ENCODE results near the gene SMG1.
"Not testable (repeated sequence)": the region's sequence is repeated elsewhere in the genome, so short reads cannot be mapped to it uniquely, and the experiment has no call there.

Gene SMG1

DNA sequence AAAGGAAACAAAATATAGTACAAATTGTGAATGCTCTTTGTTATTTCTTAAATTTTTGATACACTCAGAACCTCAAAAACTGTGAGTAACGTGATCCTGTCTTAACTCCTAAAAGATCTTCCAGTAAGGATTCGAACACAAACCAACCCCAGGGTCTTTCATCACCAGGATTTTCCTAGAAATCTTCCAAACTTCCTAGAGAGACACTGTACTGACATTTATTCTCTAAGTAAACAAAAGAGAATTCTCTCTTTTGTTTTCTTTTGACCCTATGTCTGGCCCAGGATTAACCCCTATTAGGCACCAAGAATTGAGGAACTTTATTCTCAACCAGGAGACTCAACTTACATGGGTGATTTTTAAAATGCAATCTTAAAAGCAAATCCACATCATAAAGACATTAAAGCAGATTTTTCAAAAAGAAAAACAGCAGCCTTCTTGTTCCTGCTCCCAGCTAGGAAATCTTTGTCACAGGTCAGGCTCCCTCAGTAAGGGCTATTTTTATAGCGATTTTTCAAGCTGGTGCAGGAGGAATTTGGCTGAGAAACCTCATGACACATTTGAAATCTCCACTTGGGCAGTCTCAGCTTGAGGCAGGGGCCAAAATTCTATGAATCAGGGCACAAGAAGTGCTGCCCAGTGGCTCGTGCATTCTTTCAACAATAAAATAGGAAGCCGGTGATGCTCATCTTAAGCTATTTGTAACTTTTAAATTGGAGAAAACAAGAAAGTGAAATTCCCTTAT, 6.2 kb upstream of the SMG1 start:
- no peak for DNase-seq

GRCh38 chr16:18931756-18932155, 5.5 kb upstream of the SMG1 start:
- DNase-seq, result no peak

- DNase-seq, result not testable (repeated sequence)
Observed at GRCh38 chr16:18930095-18930494, 3.9 kb upstream of the SMG1 start.

DNA sequence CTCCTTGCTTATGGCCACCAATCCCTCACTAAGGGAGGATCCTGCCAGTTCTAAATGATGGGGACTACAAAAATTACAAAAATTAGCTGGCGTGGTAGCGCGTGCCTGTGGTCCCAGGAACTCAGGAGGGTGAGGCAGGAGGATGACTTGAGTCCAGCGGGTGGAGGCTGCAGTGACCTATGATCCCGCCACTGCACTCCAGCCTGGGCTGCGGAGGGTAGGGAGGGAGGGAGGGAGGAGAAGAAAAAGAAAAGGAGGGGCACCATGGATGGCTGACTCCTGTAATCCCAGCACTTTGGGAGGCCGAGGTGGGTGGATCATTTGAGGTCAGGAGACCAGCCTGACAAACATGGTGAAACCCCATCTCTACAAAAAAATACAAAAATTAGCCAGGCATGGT, 1.9 kb upstream of the SMG1 start:
- DNase-seq, result not testable (repeated sequence)

GRCh38 chr16:18925215-18925985, 808 bp downstream of the SMG1 start:
- DNase-seq, result peak; percentile 66

GRCh38 chr16:18923935-18924334, 2.3 kb downstream of the SMG1 start:
- DNase-seq, result not testable (repeated sequence)

- not testable (repeated sequence) for DNase-seq
Observed at GRCh38 chr16:18923124-18923523, 3.1 kb downstream of the SMG1 start.

GRCh38 chr16:18909585-18909984, 16.6 kb downstream of the SMG1 start:
- not testable (repeated sequence) for DNase-seq

DNA sequence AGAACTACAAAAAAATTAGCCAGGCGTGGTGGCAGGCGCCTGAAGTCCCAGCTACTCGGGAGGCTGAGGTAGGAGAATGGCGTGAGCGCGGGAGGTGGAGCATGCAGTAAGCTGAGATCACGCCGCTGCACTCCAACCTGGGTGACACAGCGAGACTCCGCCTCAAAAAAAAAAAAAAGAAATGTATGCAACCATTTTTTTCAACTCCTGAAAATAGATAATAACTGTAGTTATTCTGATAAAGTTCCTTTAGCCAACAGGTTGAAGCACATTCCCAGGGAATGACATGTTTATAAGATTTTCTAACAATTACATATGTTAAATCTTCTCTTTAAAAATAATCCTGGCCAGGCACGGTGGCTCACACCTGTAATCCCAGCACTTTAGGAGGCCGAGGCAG, 17.5 kb downstream of the SMG1 start:
- DNase-seq, result not testable (repeated sequence)

- not testable (repeated sequence) for DNase-seq
Observed at GRCh38 chr16:18902778-18903177, 23.4 kb downstream of the SMG1 start.

DNA sequence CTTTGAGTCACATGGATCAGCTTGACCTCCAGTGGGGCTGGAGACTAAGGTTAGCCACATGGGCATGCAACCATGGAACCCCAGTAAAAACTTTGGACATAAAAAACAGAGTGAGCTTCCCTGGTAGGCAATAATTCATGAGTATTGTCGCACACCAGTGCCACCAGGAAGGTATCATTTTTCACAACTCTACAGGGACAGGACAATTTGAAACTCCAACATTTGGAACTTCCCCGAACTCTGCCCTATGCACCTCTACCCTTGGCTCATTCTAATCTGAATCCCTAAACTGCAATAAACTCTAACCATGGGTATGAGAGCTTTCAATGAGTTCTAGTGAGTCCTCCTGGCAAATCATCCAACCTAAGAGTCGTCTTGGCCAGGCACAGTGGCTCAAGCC, 24.2 kb downstream of the SMG1 start:
- DNase-seq, result not testable (repeated sequence)

DNA sequence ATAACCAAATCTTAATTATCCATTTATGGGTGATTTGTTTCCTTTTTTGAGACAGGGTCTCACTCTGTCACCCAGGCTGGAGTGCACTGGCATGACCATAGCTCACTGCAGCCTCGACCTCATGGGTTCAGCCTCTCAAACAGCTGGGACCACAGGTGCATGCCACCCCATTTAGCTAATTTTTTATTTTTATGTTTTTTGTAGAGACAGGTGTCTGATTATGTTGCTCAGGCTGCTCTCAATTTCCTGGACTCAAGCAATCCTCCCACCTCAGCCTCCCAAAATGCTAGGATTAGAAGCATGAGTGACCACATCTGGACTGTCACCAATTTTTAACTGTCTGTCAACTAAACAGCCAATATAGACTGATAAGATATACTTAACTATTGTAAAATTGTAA, 25.0 kb downstream of the SMG1 start:
- DNase-seq, result not testable (repeated sequence)

- DNase-seq, result not testable (repeated sequence)
Observed at GRCh38 chr16:18884456-18884855, 41.8 kb downstream of the SMG1 start.

DNA sequence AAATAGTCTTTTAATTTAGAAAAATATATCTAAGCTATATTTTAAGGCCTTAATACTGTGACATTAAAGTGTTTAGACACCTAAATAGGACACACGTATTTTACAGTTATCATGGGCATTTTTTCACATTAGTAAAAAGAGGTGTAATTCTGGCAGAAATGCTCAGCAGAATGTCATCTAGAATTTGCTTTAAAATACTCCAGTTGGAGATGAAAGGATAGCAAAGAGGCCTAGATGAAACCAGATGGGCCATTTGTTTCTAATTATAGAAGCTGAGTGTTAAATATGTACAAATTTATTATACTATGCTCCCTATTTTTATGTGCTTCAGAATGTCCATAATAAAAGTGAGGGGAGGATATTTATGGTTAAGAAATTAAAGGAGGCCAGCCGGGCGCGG, 48.5 kb downstream of the SMG1 start:
- DNase-seq, result not testable (repeated sequence)

DNA sequence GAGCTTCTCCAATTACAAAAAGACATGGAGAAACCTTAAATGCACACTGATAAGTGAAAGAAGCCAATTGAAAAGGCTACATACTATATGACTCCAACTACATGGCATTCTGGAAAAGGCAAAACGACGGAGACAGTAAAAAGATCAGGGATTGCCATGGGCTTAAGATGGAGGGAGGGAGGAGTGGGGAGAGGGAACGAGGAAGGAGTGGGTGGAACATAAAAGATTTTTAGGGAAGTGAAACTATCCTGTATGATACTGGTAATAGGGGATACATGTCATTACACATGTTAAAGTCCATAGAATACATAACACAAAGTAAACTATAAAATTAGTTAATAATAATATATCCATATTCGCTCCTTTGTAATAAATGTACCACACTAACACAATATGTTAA, 48.9 kb downstream of the SMG1 start:
- not testable (repeated sequence) for DNase-seq

DNA sequence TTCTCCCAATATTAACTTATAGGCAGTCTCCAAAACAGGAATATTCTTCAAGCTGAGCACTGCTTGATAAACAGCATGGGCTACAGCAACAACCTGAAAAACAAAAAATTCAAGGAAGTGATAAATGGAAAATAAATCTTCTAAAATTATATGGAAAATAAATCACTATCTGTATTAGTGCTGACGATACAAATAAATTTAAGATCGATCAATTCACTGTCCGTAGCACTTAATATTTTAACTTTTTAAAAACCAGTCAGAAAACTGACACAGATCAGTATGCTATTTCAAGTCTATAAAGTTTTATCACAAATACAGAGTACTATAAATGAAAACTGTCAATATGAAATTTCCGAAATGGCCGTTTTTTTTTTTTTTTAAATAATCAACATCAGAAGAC, 49.9 kb downstream of the SMG1 start:
- DNase-seq, result not testable (repeated sequence)

- not testable (repeated sequence) for DNase-seq
Observed at GRCh38 chr16:18869043-18869771, 57.0 kb downstream of the SMG1 start.

- not testable (repeated sequence) for DNase-seq
Observed at GRCh38 chr16:18866277-18866823, 59.9 kb downstream of the SMG1 start.

DNA sequence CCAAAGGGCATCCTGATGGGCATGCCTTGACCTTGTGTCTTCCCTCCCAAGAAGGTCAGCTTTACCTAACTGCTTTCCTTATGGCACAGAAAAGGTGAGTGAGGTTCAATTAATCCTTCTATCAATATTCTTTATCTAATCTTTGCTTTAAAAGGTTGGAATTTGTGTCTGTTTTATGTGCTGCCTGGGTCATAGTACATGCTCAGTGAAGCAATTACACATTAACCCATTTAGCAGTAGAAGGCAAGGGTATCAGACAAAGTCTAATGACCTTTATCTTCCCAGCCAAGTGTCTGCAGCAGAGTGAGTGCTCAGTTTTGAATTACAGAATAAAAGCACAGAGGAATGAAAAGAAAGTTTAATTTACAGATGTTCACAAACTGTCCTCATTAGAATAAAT, 63.3 kb downstream of the SMG1 start:
- not testable (repeated sequence) for DNase-seq

- no peak for DNase-seq
Observed at GRCh38 chr16:18855196-18855595, 71.0 kb downstream of the SMG1 start.

DNA sequence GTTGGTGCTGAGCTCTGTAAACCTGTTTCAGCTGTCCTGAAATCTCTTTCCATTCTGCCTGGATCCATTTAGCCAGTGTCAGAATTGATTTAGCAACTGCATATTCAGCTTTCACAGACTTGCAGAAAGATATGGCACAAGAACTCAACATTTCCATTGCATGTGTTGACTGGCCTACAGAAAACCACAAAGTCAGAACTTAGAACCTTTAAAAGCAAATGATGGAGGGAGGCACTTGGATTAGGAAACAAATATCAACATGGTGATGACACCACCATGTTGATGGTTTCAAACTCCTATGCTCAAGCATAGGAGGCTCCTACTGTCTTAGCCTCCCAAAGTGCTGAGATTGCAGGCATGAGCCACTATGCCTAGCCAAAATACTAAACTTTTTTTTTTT, 72.5 kb downstream of the SMG1 start:
- DNase-seq, result no peak

GRCh38 chr16:18852647-18853046, 73.6 kb downstream of the SMG1 start:
- no peak for DNase-seq

DNA sequence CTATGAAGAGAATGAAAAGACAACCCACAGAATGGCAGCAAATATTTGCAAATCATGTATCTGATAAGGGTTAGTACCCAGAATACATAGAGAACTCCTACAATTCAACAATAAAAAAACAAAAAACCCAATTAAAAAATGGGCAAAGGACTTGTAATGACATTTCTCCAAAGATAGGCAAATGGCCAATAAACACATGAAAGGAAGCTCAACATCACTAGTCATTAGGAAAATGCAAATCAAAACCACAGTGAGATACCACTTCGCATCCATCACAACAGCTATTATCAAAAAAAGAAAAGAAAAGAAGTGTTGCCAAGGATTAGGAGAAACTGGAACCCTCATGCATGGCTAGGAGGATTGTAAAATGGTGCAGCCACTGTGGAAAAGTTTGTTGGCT, 79.8 kb downstream of the SMG1 start:
- no peak for DNase-seq
